Mucosa of gallbladder (tissue), 1 donor: ENCODE measurements around the gene SLC26A11. TPM values are rescaled to one million over a fixed set of nuclear protein-coding genes. Genes with fewer than 3 reads are reported as not detected.
"Not testable (repeated sequence)": the region's sequence is repeated elsewhere in the genome, so short reads cannot be mapped to it uniquely, and the experiment has no call there.

ENCODE experiments used
- DNase-seq: peaks from one replicate; pipeline ENCODE4 v3.0.0-alpha.2; 2020; ENCODE audit warnings: low spot score
- total RNA-seq: library from RNA; stranded (reverse); gene quantifications from one replicate; pipeline ENCODE4 v1.2.1, GENCODE V29; 2021
- donor health status: DM: no; HTN: no; CAD: no.

Gene SLC26A11
- total RNA-seq, 1 donor from 2014 or later, result 16.3 TPM

DNA sequence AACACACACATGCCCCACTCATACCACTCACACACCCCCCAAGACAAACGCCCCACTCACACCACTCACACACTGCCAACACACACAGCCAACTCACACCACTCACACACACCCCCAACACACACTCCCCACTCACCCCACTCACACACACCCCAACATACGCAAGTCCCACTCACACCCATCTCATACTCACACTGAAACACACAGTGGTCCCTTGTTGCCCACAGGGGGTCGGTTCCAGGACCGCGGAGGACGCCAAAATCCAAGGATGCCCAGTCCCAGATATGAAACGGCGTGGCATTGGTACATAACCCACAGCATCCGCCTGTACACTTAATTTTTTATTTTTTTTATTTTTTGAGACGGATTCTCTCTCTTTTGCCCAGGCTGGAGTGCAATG, 61.3 kb downstream of the SLC26A11 start:
- no peak for DNase-seq

DNA sequence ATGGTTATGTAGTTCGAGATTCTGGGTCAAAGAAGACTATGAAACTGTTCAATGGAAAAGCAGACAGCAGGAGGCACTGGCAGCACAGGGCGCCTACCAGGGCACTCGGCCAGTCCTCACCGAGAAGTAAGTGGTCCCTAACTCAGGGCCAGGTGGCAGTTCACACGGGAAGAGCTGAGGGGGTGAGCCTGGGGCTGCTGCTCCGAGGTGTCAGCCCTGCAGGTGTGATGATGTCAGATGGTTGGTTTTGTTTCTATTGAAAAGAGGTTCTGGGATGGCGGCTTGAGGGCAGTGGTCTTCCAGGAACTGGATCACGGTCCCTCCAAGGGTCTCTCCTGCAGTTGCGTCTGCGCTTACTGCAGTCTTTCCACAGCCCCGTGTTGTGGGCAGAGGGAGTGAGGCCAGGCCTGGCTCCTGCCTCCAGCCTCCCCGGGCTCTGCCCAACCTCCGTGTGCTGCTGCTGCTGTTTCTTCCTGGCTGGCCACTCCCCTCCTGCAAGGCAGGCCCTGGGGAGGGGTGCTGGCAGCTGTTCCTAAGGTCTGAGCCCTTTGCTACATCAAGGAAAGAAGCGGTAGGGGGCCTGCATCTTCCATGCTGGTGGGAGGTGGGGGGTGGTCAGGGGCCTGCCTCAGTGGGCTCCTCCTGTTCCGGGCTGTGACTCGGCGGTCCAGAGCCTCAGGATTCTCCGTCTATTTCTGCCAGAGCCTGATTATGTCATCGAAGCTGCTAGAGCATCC, 63.1 kb downstream of the SLC26A11 start:
- no peak for DNase-seq

DNA sequence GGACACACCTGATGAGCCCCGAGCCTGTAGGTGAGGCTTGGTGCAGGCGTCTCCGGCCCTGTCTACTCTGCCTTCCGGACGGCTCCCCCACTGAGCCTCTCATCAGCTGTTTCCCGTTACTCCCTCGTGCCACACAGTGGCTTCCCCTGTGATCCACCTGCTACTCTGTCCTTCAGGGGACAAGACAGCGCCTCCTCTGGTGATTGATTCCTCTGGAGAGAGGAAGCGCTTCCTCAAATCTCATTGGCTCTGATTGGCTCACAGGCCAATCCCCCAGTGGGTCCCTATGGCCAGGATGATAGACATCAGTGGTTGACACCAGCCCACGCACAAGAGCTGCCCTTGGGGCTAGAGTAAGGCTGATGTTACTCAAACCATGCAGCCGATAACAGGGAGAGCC, 64.4 kb downstream of the SLC26A11 start:
- DNase-seq, result no peak

DNA sequence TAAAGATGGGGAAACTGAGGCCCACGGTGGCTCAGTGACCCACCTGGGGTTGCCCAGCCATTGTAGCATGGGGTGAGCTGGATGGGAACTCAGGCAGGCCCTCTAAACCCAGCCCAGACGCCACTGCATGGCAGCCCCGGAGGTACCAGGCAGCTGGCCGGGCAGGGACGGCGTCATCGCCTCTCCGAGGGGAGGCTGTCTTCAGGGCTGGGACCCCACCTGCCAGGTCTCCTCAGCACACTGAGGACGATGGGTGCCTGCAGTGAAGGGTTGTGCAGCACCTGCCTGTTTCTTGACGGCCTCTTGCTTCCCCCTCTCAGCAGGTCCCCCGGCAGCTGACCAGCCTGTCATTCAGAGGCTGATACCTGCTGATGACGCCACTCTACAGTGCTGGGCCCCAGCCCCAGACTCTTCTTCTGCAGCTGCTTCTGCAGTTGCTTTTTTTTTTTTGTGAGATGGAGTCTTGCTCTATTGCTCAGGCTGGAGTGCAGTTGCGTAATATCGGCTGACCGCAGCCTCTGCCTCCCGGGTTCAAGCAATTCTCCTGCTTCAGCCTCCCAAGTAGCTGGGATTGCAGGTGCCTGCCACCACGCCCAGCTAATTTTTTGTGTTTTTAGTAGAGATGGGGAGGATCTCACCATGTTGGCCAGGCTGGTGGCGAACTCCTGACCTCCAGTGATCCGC, 65.2 kb downstream of the SLC26A11 start:
- DNase-seq, result no peak

DNA sequence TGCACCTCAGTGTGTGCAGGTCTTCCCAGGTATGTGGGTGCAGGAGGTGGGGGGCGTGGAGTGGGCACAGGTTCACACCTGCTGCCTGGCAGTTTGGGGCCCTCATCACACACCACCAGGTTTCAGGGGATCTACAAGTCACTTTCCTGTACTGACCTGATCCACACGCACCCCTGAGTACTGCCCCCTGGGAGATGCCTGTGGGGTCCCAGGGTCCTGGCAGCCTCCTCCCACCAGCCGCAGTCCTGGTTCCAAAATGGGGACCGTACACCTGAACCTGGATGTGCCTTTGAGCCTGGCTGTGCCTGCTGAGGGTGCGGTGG, 66.4 kb downstream of the SLC26A11 start:
- DNase-seq, result no peak

DNA sequence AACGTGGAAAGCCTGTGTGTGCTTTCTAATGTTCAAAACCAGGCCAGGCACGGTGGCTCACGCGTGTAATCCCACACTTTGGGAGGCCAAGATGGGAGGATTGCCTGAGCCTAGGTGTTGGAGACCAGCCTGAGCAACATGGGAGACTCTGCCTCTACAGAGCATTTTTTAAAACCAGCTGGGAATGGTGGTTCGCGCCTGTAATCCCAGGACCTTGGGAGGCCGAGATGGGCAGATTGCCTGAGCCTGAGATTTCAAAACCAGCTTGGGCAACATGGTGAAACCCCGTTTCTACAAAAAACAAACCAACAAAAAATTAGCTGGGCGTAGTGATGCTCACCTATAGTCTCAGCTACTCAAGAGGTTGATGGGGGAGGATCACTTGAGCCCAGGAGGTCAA, 66.8 kb downstream of the SLC26A11 start:
- DNase-seq, result no peak

DNA sequence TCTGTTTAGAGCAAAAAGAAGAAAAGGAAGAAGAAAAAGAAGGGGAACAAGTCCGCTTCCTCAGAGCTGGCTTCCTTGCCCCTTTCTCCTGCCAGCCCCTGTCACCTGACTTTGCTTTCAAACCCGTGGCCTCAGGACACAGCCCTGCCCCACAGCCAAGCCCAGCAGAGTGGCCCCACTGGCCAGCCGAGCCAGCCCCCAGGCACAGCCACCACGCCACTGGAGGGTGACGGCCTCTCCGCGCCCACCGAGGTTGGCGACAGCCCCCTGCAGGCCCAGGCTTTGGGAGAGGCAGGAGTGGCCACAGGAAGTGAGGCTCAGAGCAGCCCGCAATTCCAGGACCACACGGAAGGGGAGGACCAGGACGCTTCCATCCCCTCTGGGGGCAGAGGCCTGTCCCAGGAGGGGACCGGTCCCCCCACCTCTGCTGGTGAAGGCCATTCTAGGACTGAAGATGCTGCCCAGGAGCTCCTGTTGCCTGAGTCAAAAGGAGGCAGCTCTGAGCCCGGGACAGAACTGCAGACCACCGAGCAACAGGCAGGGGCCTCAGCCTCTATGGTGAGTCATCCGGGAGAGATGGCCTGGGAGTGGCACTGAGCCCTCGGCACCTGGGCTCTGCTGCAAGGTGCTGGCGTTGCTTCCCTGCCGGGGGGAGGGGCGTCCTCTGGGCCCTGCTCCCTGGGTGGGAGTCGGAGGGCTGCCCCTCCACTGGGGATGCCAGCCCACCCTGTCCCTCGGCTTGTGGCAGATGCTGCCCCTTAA, 67.8 kb downstream of the SLC26A11 start:
- DNase-seq, result no peak

DNA sequence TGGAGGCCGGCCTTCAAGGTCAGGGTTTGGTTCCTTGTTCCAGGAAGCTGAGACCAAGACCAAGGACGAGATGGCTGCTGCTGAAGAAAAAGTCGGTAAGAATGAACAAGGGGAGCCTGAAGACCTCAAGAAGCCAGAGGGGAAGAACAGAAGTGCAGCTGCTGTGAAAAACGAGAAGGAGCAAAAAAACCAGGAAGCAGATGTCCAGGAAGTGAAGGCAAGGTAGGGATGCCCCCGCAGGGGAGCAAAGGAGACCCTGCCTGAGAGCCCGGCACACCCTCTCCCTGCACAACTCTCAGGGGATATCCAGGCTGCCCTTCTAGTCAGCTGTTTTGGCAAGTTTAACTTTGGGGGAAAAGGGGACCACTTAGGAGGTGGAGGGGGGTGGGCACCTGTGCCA, 69.4 kb downstream of the SLC26A11 start:
- DNase-seq, result no peak

DNA sequence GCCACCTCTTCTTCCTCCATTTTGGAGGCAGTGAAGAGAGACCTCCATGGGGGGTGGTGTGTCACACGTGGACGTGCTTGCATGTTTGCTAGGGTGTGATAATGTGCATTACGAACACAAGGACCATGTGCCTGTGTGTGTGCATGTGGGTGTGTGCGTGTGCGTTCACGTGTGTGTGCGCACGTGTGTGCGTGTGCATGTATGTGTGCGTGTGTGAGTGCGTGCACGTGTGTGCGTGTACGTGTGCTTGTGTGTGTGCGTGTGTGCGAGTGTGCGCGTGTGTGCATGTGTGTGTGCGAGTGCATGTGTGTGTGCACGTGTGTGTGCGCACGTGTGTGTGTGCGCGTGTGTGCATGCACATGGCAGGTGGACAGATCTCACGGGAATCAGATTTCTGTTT, 69.9 kb downstream of the SLC26A11 start:
- no peak for DNase-seq

DNA sequence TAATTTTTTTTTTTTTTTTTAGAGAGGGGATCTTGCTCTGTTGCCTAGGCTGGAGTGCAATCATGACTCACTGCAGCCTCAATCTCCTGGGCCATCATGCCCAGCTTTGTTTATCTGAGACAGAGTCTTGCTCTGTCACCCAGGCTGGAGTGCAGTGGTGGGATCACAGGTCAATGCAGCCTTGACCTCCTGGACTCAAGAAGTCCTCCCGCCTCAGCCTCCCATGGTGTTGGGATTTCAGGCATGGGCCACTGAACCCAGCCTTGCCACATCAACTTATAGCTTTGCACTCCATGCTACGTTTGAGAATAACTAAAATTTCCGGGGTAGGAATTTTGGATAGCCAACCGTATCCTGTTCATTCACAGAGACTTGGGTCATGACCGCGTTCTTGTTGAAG, 71.0 kb downstream of the SLC26A11 start:
- DNase-seq, result no peak

DNA sequence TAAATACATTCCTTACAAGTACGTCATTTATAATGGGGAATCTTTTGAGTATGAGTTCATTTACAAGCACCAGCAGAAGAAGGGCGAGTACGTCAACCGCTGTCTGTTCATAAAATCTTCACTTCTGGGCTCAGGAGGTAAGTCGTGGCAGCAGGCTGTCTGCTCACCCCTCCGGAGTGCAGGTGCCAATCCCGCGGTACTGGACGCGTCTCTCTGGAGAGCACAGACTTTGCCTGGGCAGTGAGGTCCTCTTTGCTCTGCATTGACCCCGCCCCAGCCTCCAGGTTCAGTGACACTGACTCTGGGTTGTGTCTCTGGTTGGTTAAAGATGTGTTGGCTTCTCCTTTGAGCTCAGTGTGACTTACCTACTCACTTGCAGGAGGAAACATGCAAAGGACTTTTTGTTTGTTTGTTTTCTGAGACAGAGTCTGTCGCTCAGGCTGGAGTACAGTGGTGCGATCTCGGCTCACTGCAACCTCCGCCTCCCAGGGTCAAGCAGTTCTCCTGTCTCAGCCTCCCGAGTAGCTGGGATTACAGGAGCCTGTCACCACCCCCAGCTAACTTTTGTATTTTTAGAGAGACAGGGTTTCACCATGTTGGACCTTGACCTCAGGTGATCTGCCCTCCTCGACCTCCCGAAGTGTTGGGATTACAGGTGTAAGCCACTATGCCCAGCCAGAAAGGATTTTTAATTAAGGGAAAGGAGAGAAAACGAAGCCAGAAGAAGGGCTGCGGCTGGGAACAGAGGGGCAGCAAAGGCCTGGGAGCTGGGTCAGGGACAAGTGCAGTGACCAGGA, 71.7 kb downstream of the SLC26A11 start:
- no peak for DNase-seq

DNA sequence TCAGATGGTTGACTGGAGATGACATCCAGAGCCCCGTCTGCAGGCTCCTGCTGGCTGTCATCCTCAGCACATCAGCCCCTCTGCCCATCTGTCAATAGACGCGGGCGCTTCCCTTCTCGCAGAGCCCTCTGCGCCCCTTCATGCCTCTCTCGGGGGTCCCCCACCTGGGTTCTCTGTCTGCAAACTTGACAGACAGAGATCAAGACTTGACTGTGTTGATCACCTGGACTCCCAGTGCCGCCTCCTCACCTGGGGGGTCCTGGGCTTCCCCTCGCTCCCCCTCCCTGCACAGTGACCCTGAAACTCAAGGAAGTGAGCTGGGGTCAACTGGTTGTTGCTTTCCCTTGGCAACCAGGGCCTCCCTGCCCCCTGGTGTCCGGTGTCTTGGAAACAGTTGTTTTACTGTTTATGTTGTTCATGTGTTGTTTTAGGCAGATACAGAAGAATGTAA, 72.3 kb downstream of the SLC26A11 start:
- DNase-seq, result no peak

DNA sequence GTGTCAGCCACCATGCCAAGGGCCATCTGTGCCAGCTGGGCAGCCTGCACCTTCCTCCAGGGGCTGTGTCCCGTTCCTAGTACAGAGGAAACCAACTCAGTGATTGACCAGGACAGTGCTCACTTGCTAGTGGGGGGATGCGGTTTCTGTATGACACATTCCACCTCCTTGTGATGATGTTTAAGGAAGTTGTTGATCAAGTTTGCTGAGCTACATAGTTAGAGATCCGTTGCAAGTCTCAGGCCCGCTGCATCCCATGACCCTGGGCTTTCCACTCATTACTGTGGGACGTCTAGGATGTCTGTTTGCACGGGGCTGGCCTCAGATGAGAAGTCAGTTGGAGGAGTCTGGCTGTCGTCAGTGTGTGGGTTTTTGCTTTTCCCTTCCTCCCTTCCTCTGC, 74.0 kb downstream of the SLC26A11 start:
- no peak for DNase-seq

DNA sequence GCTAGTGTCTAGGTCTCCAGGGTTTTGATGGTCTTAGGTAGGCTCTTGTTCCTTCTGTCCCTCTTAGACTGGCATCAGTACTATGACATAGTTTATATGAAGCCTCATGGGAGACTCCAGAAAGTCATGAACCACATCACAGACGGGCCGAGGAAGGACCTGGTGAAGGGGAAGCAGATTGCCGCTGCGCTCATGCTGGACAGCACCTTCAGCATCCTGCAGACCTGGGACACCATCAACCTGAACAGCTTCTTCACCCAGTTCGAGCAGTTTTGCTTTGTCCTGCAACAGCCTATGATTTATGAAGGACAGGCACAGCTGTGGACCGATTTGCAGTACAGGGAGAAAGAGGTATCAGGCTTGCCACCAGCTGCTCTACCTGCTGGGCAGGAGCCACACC, 74.4 kb downstream of the SLC26A11 start:
- no peak for DNase-seq

DNA sequence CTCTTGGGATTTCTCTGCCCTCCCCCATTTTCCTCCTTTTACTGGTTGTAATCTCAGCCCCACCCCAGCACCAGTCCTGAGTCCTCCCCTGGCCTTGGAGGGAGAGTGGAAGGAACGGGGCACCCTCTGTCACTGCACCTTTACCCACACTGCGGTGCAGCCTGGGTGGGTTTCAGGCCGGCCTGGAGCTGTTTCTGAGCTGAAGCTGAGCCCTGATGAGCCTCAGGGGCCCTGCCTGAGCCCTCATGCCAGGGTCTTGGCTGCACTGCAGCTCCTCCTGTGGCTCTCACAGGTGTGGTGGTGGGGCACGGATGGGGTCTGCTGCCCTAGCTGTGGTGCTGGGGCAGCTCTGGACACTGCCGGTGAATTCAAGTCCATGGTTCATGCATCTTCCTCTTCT, 74.9 kb downstream of the SLC26A11 start:
- DNase-seq, result no peak

DNA sequence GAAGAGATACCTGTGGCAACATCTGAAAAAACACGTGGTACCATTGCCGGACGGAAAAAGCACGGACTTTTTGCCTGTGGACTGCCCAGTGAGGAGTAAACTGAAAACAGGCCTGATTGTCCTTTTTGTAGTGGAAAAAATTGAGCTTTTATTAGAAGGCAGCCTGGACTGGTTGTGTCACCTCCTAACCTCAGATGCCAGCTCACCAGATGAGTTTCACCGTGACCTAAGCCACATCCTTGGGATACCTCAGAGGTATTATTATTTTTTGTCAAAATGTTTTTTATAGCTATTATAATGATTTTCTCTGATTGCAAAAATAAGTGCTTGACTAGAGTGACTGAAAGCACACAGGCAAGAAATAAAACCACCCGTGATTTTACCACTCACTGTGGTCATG, 75.3 kb downstream of the SLC26A11 start:
- no peak for DNase-seq

DNA sequence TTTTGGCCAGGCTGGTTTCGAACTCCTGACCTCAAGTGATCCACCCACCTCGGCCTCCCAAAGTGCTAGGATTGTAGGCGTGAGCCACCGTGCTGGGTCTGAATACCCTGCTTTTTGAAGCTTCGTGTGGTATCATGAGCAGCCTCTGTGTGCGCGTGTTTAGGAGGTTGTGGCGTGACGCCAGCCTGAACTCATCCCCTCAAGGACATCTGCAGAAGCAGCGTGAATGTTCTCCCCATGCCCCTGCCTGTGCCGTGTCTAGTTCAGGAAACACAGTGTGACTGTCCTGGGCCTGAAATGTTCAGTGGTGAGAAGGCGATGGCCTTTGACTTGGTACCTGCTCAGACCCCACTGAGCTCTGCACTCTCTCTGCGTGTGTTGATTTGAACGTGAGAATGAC, 76.0 kb downstream of the SLC26A11 start:
- no peak for DNase-seq

DNA sequence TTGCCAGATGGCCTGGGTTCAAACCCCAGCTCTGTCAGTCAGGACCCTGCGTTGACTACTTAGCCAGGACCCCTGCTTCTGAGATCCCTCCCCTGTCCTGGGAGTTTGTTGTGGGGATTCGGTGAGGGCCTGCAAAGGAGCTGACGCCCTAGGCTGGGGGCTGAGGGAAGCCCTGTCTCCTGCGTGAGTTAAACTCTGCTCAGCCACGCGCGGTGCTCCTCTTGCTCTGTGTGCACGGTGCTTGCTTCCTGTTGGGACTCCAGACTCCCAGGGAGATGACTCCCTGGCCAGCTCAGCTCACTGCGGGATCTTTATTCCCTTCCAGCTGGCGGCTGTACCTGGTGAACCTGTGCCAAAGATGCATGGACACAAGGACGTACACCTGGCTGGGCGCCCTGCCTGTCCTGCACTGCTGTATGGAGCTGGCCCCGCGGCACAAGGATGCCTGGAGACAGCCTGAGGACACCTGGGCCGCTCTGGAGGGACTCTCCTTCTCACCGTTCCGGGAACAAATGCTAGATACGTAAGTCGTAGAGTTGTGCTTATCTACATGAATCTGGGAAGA, 77.9 kb downstream of the SLC26A11 start:
- DNase-seq, result no peak

DNA sequence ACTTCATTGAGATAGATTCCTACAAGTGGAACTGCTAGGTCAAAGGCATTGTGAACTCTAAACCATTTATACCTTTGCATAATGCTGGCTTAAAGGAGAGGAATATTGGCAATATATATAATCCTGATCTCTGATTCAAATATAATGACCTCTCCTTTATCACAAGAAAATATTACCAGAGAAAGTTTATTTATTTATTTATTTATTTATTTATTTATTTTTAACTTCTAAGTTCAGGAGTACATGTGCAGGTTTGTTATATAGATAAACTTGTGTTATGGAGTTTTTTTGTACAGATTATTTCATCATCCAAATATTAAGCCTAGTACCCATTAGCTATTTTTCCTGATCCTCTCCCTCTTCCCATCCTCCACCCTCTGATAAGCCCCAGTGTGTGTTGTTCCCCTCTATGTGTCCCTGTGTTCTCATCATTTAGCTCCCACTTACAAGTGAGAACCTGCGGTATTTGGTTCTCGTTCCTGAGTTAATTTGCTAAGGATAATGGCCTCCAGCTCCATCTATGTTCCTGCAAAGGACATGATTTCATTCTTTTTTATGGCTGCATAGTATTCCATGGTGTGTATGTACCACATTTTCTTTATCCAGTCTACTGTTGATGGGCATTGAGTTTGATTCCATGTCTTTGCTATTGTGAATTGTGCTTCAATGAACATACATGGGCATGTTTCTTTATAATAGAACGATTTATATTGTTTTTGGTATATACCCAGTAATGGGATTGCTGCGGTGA, 79.3 kb downstream of the SLC26A11 start:
- DNase-seq, result not testable (repeated sequence)

DNA sequence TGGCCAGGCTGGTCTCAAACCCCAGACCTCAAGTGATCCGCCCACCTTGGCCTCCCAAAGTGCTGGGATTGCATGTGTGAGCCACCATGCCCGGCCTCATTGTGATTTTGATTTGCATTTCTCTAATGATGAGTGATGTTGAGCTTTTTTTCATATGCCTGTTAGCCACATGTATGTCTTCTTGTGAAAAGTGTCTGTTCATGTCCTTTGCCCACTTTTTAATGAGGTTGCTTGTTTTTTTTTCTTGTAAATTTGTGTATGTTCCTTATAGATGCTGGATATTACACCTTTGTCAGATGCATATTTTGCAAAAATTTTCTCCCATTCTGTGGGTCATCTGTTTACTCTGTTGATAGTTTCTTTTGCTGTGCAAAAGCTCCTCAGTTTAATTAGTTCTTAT, 80.5 kb downstream of the SLC26A11 start:
- DNase-seq, result not testable (repeated sequence)
